NCI-H2107 treated with DMSO at 0.1 percent for 48 hours (cell line): ENCODE results near the gene PHF10.
"Not testable (repeated sequence)": the region's sequence is repeated elsewhere in the genome, so short reads cannot be mapped to it uniquely, and the experiment has no call there.

Source experiments
- DNase-seq: peaks from one replicate; lab custom pipeline; 2025; ENCODE audit not compliant: unreplicated experiment; lab: John Stamatoyannopoulos, UW

Gene PHF10

DNA sequence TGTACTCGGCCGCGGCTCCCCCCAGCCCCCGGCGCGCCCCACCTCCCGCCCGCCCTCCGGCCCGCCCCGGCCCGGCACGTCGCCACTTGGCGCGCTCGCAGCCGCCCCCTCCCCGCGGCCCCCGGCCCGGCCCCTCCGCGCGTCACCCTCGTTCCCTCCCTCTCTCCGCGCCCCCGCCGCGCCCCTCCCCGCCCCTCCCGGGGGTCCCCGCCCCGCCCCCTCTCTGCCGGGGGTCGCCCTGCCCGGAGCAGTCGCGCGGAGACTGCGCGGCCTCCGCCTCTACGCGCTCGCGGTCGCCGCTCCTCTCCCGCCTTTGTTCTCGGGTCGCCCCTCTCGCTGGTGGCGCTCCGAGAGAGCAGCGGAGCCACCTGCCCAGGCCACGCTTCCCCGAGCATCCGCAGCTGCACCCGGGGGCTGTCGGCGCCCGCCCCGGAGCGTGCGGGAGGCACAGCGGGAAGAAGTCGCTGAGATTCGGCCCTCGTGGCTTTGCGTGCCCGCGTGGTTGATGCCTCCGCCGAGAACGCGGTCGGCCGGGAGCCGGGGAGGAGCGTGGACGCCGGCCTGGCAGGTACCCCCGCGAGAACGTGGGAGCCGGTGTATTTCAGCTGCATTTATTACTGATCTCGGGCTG is at the start of gene PHF10:
Gene PHF10 (minus strand): TSS at position 7 of the 631 bp plus-strand sequence. CDS start 569 bp downstream, outside the sequence.
- no peak for DNase-seq

DNA sequence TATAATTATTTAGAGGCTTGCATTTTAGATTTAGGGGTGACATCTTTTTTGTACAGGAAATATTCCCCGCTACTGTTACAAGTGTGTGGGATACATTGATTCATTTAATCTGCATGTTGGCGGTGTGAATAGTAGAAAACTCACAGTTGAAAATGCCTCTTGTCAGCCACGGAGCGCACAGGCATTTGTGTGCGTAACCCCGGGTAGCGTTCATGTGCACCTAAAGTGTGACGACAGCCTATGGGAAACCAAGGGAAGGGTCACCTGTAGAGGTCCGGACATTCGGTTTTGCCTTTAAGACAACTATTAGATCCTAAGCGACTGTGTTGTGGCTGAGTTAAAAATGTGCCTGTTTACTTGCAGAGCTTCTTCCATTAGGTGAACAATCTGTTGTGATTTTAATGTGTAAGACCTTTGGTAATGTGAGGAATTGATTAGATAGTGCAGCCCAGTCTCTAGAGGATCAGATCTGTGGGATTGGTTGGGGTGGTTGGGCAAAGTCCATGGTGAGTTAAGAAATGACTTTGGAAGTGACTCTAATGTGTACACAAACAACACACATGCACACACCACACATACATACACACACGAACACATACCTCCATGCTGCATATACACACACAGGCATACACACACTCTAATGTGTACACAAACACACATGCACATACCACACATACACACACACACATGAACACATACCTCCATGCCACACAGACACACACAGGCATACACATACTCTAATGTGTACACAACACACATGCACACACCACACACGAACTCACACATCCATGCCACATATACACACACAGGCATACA is 42.8 kb upstream of the PHF10 start:
- no peak for DNase-seq

DNA sequence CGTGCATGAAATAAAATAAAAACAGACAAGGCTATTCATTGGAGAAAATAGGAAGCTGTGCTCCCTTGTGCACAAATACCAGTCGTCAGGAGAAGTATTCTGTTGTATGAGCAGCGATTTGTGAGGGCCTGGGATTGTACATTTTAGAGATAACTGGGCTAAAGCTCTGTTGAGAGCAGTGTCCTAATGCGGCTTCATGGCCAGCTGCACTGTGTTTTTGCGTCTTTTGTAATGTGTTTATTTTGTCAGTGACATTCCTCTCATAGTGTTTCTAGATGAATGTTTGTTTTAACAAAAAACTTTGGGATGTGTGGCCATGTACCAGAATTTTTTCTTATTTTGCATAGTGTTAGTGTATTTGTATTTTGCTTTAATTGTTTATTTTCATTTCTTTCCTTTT is 41.9 kb upstream of the PHF10 start:
- DNase-seq, result no peak

DNA sequence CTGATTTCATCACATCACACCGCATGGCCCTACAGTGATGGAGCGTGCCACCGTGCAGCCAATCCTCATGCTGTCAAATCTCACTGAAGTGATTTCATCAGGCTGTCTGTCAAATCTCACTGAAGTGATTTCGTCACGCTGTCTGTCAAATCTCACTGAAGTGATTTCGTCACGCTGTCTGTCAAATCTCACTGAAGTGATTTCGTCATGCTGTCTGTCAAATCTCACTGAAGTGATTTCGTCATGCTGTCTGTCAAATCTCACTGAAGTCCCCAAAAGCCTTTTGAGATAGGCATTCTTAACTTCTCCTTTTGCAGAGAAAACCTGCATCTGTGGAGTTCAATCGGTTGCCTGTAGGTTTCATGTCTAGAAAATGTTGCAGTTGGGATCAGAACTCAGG is 41.5 kb upstream of the PHF10 start:
- DNase-seq, result not testable (repeated sequence)

GRCh38 chr6:169763881-169764280 is 39.6 kb upstream of the PHF10 start:
- DNase-seq, result no peak

DNA sequence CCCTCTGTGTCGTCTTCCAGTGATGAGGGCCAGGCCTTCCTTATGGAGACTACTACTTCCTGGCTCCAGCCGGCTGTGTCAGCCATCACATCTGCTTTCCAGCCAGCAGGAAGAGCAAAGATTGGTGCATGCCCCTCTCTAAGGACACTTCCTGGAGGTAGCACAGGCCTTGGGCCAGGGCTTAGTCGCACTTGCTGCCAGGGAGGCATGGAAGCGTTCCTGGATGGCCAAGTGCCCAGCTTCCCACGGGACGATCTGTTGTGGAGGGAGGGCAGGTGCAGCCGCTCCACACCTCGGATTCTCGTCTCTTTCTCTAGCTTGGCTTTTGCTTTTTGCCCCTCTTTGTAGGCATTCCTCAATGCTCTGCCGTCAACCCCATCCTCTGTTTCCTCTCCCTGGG is 39.0 kb upstream of the PHF10 start:
- no peak for DNase-seq

GRCh38 chr6:169755162-169755561 is 30.9 kb upstream of the PHF10 start:
- DNase-seq, result no peak

DNA sequence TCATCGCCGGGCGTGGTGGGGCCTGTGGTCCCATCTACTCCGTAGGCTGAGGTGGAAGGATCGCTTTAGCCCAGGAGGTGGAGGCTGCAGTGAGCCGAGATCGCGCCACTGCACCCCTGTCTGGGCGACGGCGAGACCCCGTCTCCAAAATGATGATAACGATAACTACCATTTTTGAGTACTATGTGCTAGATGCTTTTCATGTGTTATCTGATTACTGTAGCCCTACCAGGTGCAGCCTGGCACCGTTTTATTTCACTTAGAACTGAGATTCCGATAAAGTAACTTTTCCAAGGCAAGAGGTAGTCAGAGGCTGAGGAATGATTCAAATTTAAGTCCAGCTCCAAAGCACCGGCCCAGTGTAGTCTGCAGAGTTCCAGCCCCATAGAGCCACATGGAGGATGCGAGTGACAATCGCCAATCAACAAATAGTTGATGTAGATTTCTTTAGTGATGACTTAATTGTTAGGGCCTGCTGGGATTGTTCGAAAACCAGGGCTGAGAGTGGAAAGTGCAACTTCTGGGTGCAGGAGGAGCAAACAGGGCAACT is 27.8 kb upstream of the PHF10 start:
- DNase-seq, result no peak

DNA sequence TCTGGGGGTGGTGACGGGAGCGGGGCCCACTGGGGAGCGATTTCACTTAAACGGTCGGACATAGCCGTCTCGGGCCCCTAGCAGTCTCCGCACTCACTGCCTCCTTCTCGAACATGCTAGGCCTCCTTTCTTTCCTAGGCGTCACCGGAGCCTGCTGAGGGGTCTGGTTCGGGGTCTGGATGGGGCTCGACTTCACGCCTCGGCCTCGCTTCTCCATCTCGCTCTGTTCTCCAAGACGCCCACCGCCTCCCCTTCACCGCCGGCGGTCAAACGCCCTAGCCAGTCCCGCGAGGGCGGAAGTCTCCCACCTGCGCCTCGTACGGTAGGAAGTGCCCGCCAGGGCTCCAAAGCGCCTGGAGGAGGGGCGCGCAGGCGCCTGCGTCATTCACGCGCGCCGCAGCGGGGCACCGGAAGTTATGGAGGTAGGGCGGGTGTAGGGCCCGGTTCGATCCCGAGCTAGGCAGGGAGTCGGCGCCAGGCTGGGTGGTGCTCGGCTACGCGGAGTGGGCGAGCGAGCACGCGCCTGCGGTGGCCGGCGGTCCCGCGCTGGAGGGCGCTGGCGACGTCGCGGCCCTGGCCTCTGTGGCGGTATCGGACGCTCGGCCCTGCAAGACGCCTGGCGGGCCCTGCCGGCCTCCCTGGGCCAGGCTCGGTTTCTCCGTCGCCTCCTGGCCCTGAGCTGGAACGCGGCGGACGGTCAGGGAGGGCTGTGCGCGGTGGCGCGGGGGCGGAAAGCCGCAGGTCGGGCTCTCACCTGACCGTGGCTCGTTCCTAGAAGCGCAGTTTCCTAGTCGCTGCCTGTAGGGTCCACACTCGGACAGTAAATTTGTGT is 27.2 kb upstream of the PHF10 start, which contains the start of the genes DYNLT2 and ERMARD:
Gene DYNLT2 (minus strand): TSS at position 331 of the 832 bp plus-strand sequence. CDS start 114 bp downstream, at position 217.
Gene ERMARD (plus strand): TSS at position 381 of the 832 bp plus-strand sequence. CDS start 36 bp downstream, at position 417.
- peak; percentile 64 for DNase-seq

GRCh38 chr6:169746556-169746955 is 22.3 kb upstream of the PHF10 start:
- DNase-seq, result no peak

GRCh38 chr6:169745405-169745804 is 21.1 kb upstream of the PHF10 start:
- no peak for DNase-seq

DNA sequence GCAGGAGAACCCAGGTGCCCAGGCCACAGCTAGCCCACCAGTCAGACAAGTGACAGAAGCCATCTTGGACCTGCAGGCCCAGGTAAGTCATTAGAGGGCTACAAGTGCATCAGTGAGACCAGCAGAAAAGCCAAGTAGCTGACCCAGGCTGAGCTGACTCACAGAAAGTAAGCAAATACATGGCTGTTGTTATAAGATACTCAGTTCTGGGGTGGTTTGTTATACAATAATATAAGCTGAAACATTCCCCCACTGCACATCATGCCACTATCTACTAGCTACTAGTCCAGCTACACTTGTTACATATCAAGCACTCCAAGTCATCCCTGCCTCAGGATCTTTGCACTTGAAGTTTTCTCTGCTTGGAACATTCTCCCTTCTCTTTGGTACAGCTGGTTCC is 17.0 kb upstream of the PHF10 start:
- no peak for DNase-seq

DNA sequence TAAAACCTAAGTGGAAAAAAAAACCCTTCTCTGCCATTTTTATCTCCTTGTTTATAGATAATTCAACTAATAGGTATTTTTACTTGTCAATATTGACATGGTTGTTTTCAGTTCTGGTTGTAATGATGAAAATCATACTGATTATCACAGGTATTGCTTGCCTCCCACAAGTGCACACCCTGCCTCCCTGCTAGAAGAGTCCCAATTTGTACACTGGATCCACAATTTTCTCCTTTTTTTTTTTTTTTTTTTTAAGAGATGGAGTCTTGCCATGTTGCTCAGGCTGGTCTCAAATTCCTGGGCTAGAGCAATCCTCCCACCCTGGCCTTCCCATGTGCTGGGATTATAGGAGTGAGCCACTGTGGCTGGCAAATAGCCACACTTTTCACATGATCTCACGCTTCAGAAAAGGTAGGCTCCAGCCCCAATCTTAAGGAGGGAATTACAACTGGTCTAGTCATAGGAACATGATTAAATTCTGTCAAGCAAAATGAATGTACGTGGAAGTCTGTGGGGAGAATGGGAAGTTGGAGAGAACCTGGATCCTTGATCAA is 14.8 kb upstream of the PHF10 start:
- DNase-seq, result no peak

- DNase-seq, result peak; percentile 85
Measured at GRCh38 chr6:169738204-169738975, 14.1 kb upstream of the PHF10 start.

- DNase-seq, result no peak
Measured at GRCh38 chr6:169729961-169730360, 5.7 kb upstream of the PHF10 start.

GRCh38 chr6:169726963-169727362 is 2.7 kb upstream of the PHF10 start:
- no peak for DNase-seq

- no peak for DNase-seq
Measured at GRCh38 chr6:169726049-169726400, 1.7 kb upstream of the PHF10 start.

GRCh38 chr6:169725125-169726048 is 1.1 kb upstream of the PHF10 start:
- no peak for DNase-seq

- no peak for DNase-seq
Measured at GRCh38 chr6:169723991-169724493, 258 bp downstream of the PHF10 start.
